Spleen (tissue), 7 donors: ENCODE data around the gene ATXN1.

Source experiments
- POLR2A ChIP-seq, 3 donors: fragments of 450-650 bp; IDR thresholded peaks; one replicate each; pipeline ENCODE4 v1.5.1; 2017; ENCODE audit warnings: antibody characterized with exemption in 3 of 3, mild to moderate bottlenecking in 1 of 3
- TF ChIP-seq, protein P1 (sequence below), 11 experiments: fragments of 200-600 bp in 7 of 11; fragments of 450-650 bp in 4 of 11; sonication (generic) in 4 of 11; IDR thresholded peaks in 8 of 11; conservative IDR thresholded peaks in 3 of 11; 1 replicate in 7 of 11; 2 replicates in 4 of 11; pipeline versions ENCODE4 v1.4.0 to v1.8.0; 2016 to 2021; ENCODE audit warnings: antibody characterized with exemption in 11 of 11, inconsistent platforms in 4 of 11, mild to moderate bottlenecking in 1 of 11
- donor health status: DM: no; HTN: no; CAD: no; lungs with moderate emphysema.
- donor health status: DM: no; HTN: no; CAD: no.
- donor health status: DM: no; HTN: no; CAD: no.

DNA sequence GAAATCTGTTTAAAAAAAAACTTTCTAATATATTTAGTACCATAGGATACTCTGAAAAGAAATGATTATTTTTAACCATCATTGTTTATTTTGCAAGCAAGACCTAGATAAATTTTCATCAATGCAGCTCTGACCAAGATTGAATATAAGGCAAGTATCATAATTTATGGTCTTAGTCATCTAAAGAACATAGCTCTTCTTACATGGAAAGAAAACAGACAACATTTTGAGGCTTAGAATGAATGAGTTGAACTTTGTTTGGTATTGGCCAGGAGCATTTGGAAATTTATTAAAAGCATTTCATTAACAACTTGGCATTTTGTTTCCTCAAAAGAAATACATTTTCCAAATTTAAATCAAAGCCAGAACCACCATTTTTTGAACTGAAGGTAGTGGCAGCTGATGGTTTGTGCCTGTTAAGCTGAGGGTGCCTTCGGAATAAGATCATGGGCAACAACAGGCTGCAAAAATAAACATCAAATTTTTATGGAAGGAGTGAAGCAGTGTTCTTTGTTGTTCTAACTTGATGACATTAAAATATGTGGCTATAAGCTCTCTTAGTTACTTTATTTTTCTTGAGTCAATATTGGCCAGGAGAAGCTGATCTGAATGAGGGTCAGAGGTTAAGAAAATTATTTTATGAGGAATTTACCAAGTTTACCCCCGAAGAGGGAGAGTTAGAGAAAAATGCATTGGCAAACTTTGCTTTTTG is 6.7 kb upstream of the ATXN1 start:
- TF ChIP-seq, protein P1, sequence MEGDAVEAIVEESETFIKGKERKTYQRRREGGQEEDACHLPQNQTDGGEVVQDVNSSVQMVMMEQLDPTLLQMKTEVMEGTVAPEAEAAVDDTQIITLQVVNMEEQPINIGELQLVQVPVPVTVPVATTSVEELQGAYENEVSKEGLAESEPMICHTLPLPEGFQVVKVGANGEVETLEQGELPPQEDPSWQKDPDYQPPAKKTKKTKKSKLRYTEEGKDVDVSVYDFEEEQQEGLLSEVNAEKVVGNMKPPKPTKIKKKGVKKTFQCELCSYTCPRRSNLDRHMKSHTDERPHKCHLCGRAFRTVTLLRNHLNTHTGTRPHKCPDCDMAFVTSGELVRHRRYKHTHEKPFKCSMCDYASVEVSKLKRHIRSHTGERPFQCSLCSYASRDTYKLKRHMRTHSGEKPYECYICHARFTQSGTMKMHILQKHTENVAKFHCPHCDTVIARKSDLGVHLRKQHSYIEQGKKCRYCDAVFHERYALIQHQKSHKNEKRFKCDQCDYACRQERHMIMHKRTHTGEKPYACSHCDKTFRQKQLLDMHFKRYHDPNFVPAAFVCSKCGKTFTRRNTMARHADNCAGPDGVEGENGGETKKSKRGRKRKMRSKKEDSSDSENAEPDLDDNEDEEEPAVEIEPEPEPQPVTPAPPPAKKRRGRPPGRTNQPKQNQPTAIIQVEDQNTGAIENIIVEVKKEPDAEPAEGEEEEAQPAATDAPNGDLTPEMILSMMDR (IDR thresholded peaks at IDR 0.05 in 8 of 11, conservative IDR thresholded peaks at IDR 0.05 in 3 of 11): no peak
- no peak for TF ChIP-seq POLR2A (IDR thresholded peaks at IDR 0.05)
